PFSK-1 (cell line): ENCODE data around the gene OR1S1.

ENCODE experiments used
- POLR2AphosphoS5 ChIP-seq: IDR thresholded peaks from 2 replicates; pipeline ENCODE4 v1.6.1; 2012; ENCODE audit warnings: low read depth, mild to moderate bottlenecking, control low read depth, low read length, moderate library complexity
- SIN3A ChIP-seq: IDR thresholded peaks from 2 replicates; pipeline ENCODE4 v1.6.1; 2012; ENCODE audit warnings: mild to moderate bottlenecking, low read length, moderate library complexity, borderline replicate concordance; ENCODE audit not compliant: insufficient read depth
- TAF1 ChIP-seq: IDR thresholded peaks from 2 replicates; pipeline ENCODE4 v1.6.1; 2012; ENCODE audit warnings: low read length, control low read depth, borderline replicate concordance; ENCODE audit not compliant: insufficient read depth

DNA sequence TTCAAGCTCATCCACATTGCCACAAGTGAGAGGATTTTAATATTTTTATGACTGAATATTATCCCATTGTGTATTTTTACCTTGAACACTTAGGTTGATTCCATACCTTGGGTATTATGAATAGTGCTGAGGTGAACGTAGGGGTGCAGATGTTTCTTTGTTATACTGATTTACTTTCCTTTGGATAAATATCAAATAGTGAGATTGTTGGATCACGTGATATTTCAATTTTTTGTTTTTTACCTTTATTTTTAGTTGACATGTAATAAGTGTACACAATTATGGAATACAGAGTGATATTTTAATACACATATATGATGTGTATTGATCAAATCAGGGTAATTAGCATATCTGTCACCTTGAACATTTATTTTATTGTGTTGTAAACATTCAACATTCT lies 47.5 kb downstream of the OR1S1 start:
- no peak for TF ChIP-seq POLR2AphosphoS5
- TF ChIP-seq SIN3A = no peak
- no peak for TF ChIP-seq TAF1
